GM19463 (cell line): ENCODE data around the gene FBXW4.
"Not testable (repeated sequence)": the region's sequence is repeated elsewhere in the genome, so short reads cannot be mapped to it uniquely, and the experiment has no call there.

Experiments
- ATAC-seq: cut with Tn5 transposase; IDR thresholded peaks from one replicate; pipeline ENCODE4 v1.9.1; 2021; ENCODE audit warnings: mild to moderate bottlenecking, moderate library complexity; ENCODE audit not compliant: unreplicated experiment

Gene FBXW4

GRCh38 chr10:101617824-101618568, 77.0 kb downstream of the FBXW4 start:
- no peak for ATAC-seq

- no peak for ATAC-seq
These were observed 77.7 kb downstream of the FBXW4 start for GRCh38 chr10:101617102-101617823.

- ATAC-seq = no peak
These were observed 78.4 kb downstream of the FBXW4 start for GRCh38 chr10:101616415-101617101.

- ATAC-seq = no peak
These were observed 79.3 kb downstream of the FBXW4 start for GRCh38 chr10:101615525-101616116.

GRCh38 chr10:101614663-101615524, 80.1 kb downstream of the FBXW4 start:
- no peak for ATAC-seq

- no peak for ATAC-seq
These were observed 81.3 kb downstream of the FBXW4 start for GRCh38 chr10:101613646-101614045.

- no peak for ATAC-seq
These were observed 82.1 kb downstream of the FBXW4 start for GRCh38 chr10:101612872-101613271.

GRCh38 chr10:101612086-101612485, 82.9 kb downstream of the FBXW4 start:
- no peak for ATAC-seq

- ATAC-seq = no peak
These were observed 83.7 kb downstream of the FBXW4 start for GRCh38 chr10:101611096-101611905.

- ATAC-seq = no peak
These were observed 85.5 kb downstream of the FBXW4 start for GRCh38 chr10:101609481-101609880.

GRCh38 chr10:101607124-101607523, 87.8 kb downstream of the FBXW4 start:
- ATAC-seq = no peak

- no peak for ATAC-seq
These were observed 92.1 kb downstream of the FBXW4 start for GRCh38 chr10:101602761-101603398.

- ATAC-seq = no peak
These were observed 93.4 kb downstream of the FBXW4 start for GRCh38 chr10:101601541-101601940.

- ATAC-seq = no peak
These were observed 97.7 kb downstream of the FBXW4 start for GRCh38 chr10:101597091-101597900.

- no peak for ATAC-seq
These were observed 99.2 kb downstream of the FBXW4 start for GRCh38 chr10:101595591-101596433.

GRCh38 chr10:101593331-101593730, 101.6 kb downstream of the FBXW4 start:
- not testable (repeated sequence) for ATAC-seq

GRCh38 chr10:101588879-101589278, 106.1 kb downstream of the FBXW4 start:
- ATAC-seq = no peak
